ENCODE data around the gene EIF5AL1. TPM values are rescaled to one million over a fixed set of nuclear protein-coding genes. Genes with fewer than 3 reads are reported as not detected.
A peak's percentile ranks its signal among the peaks of the same experiment; 100 is the strongest.
"Not testable (repeated sequence)": the region's sequence is repeated elsewhere in the genome, so short reads cannot be mapped to it uniquely, and the experiment has no call there.

The EIF5AL1 gene
- total and polyA plus RNA-seq, 4 donors = 0.05 to 2.1 (median 0.52) TPM

GRCh38 chr10:79498291-79498829 lies 14.0 kb upstream of the EIF5AL1 start (continued):
- TF ChIP-seq CTCF (IDR thresholded peaks at IDR 0.05; ENCODE audit: low read depth, low read length, missing input control) = no peak
- TF ChIP-seq RAD21 (IDR thresholded peaks at IDR 0.05) = no peak
- TF ChIP-seq MAX (IDR thresholded peaks at IDR 0.05) = no peak

DNA sequence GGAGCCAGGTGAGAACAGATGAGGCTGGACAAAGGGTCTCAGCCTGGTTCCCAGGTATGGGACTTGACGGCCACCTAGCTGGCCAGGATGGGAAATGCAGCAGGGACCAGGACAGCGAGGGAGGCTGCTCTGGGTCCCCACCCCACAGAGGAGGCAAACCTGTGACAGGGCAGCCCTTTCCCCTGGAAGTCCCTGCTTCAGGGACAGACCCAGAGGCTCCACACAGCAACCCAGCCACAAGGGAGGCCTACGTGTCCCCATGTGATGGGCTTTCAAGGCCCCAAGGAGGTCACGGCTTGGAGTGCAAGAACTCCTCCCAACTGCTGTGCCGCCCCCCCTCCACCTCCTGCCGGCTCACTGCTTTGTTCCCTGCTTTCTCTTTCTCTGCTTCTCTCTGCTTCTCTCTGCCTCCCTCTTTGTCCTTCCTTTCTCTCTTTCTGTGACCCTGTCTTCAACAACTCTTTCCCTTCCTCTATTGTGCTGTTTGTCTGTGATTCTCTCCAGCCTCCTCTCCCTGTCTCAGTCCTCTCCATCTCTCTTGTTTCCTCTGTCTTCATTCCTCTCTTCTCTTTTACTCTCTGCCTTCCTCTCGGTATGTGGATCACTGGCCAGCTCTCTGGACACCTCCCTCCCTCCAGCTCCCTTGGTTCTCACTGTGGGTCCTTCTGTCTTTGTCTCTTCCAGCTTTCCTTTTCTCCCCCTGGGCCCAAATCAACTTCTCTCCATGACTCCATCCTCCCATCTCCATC lies 9.6 kb upstream of the EIF5AL1 start:
- no peak for DNase-seq (ENCODE audit: low spot score)
- Histone ChIP-seq H3K9me3 (ENCODE audit: control insufficient read depth in 4 of 4, low read length in 3 of 4) (no peaks in the 10 kb centered on the region), H3K36me3 (ENCODE audit: control insufficient read depth in 4 of 4, insufficient read depth in 3 of 4, low read depth in 1 of 4, low read length in 3 of 4) (no peaks in the 10 kb centered on the region), H3K4me3 (ENCODE audit: low read depth in 1 of 3, low read length in 3 of 3) (no peak overlapping the region), H3K27me3 (ENCODE audit: control insufficient read depth in 4 of 4, insufficient read depth in 4 of 4, low read length in 3 of 4) (no peaks in the 10 kb centered on the region), H3K9ac (ENCODE audit: low read depth in 1 of 2, low read length in 2 of 2) (no peak overlapping the region), H3K4me1 (ENCODE audit: control insufficient read depth in 4 of 4, insufficient read depth in 4 of 4, low read length in 3 of 4) (no peaks in the 10 kb centered on the region), H3K27ac (ENCODE audit: low read depth in 1 of 2, low read length in 2 of 2) (no peak overlapping the region)
- 41% methylated on average over 7 of the region's 7 CpGs for WGBS
- TF ChIP-seq RXRA (IDR thresholded peaks at IDR 0.05) (no peak), SP1 (IDR thresholded peaks at IDR 0.05) (no peak), EGR1 (IDR thresholded peaks at IDR 0.05; ENCODE audit: low read depth in 2 of 2) (no peak), HNF4A (conservative IDR thresholded peaks at IDR 0.05) (no peak), FOXA1 (IDR thresholded peaks at IDR 0.05) (no peak), NR2F2 (IDR thresholded peaks at IDR 0.05) (no peak), ZBTB33 (IDR thresholded peaks at IDR 0.05) (no peak), ATF3 (IDR thresholded peaks at IDR 0.05) (no peak), JUND (IDR thresholded peaks at IDR 0.05) (no peak), MAX (IDR thresholded peaks at IDR 0.05) (no peak), TAF1 (conservative IDR thresholded peaks at IDR 0.05) (no peak), HNF4G (IDR thresholded peaks at IDR 0.05) (no peak), CTCF (IDR thresholded peaks at IDR 0.05; ENCODE audit: low read depth, low read length, missing input control) (peak; percentile 34), FOXA2 (IDR thresholded peaks at IDR 0.05) (no peak), RAD21 (IDR thresholded peaks at IDR 0.05) (peak; percentile 57 to 69)

- not testable (repeated sequence) for H3K9ac ChIP-seq (ENCODE audit: low read depth in 1 of 2, low read length in 2 of 2); H3K27ac ChIP-seq (ENCODE audit: low read depth in 1 of 2, low read length in 2 of 2); H3K27me3 ChIP-seq (ENCODE audit: control insufficient read depth in 4 of 4, insufficient read depth in 4 of 4, low read length in 3 of 4); H3K9me3 ChIP-seq (ENCODE audit: control insufficient read depth in 4 of 4, low read length in 3 of 4); H3K36me3 ChIP-seq (ENCODE audit: control insufficient read depth in 4 of 4, insufficient read depth in 3 of 4, low read depth in 1 of 4, low read length in 3 of 4); H3K4me3 ChIP-seq (ENCODE audit: low read depth in 1 of 3, low read length in 3 of 3); DNase-seq (ENCODE audit: low spot score); H3K4me1 ChIP-seq (ENCODE audit: control insufficient read depth in 4 of 4, insufficient read depth in 4 of 4, low read length in 3 of 4)
- 67% methylated on average over 4 of the region's 4 CpGs for WGBS
These were observed 8.5 kb upstream of the EIF5AL1 start for GRCh38 chr10:79503787-79504186.

GRCh38 chr10:79504483-79504882 lies 7.8 kb upstream of the EIF5AL1 start:
- H3K27ac ChIP-seq (ENCODE audit: low read depth in 1 of 2, low read length in 2 of 2); H3K27me3 ChIP-seq (ENCODE audit: control insufficient read depth in 4 of 4, insufficient read depth in 4 of 4, low read length in 3 of 4); H3K9me3 ChIP-seq (ENCODE audit: control insufficient read depth in 4 of 4, low read length in 3 of 4); H3K4me3 ChIP-seq (ENCODE audit: low read depth in 1 of 3, low read length in 3 of 3); H3K4me1 ChIP-seq (ENCODE audit: control insufficient read depth in 4 of 4, insufficient read depth in 4 of 4, low read length in 3 of 4); H3K9ac ChIP-seq (ENCODE audit: low read depth in 1 of 2, low read length in 2 of 2); H3K36me3 ChIP-seq (ENCODE audit: control insufficient read depth in 4 of 4, insufficient read depth in 3 of 4, low read depth in 1 of 4, low read length in 3 of 4); DNase-seq (ENCODE audit: low spot score): not testable (repeated sequence)
- no CpG with 5 or more reads among the region's 2 CpGs for WGBS

- H3K4me1 ChIP-seq (ENCODE audit: control insufficient read depth in 4 of 4, insufficient read depth in 4 of 4, low read length in 3 of 4); H3K9ac ChIP-seq (ENCODE audit: low read depth in 1 of 2, low read length in 2 of 2); H3K27me3 ChIP-seq (ENCODE audit: control insufficient read depth in 4 of 4, insufficient read depth in 4 of 4, low read length in 3 of 4); DNase-seq (ENCODE audit: low spot score); H3K36me3 ChIP-seq (ENCODE audit: control insufficient read depth in 4 of 4, insufficient read depth in 3 of 4, low read depth in 1 of 4, low read length in 3 of 4); H3K9me3 ChIP-seq (ENCODE audit: control insufficient read depth in 4 of 4, low read length in 3 of 4); H3K4me3 ChIP-seq (ENCODE audit: low read depth in 1 of 3, low read length in 3 of 3); H3K27ac ChIP-seq (ENCODE audit: low read depth in 1 of 2, low read length in 2 of 2): not testable (repeated sequence)
These were observed 7.0 kb upstream of the EIF5AL1 start for GRCh38 chr10:79505328-79505727.

Data from liver (tissue), 9 donors.